Gastrocnemius medialis (tissue), 4 donors: Measurements from ENCODE around the gene OR6F1. TPM values are rescaled to one million over a fixed set of nuclear protein-coding genes. Genes with fewer than 3 reads are reported as not detected.
"Not testable (repeated sequence)": the region's sequence is repeated elsewhere in the genome, so short reads cannot be mapped to it uniquely, and the experiment has no call there.

Source experiments
- ATAC-seq, 2 donors: fragments of 150-250 bp; one replicate each; pipeline ENCODE4 v1.9.1; 2016
- DNase-seq, 2 donors: peaks; one replicate each; pipeline ENCODE4 v3.0.0-alpha.2; 2019
- H3K27ac ChIP-seq, 4 donors: fragments of 200-600 bp; sonication (generic); 1 replicate in 1 of 4; 2 replicates in 3 of 4; pipeline ENCODE4 v1.5.1; 2016 to 2018; ENCODE audit warnings: mild to moderate bottlenecking in 2 of 4, moderate library complexity in 1 of 4
- H3K27me3 ChIP-seq, 3 donors: fragments of 200-600 bp; sonication (generic) in 2 of 3; 1 replicate in 1 of 3; 2 replicates in 2 of 3; pipeline versions ENCODE4 v1.5.1 to v1.6.0; 2016 to 2019; ENCODE audit warnings: mild to moderate bottlenecking in 1 of 3, moderate library complexity in 1 of 3
- H3K36me3 ChIP-seq, 2 donors: fragments of 200-600 bp; sonication (generic) in 1 of 2; one replicate each; pipeline ENCODE4 v1.5.1; 2017 to 2018
- H3K4me1 ChIP-seq, 2 donors: fragments of 200-600 bp; sonication (generic) in 1 of 2; one replicate each; pipeline ENCODE4 v1.5.1; 2016 to 2017; ENCODE audit warnings: mild to moderate bottlenecking in 2 of 2
- H3K4me3 ChIP-seq, 4 donors: fragments of 200-600 bp; sonication (generic) in 3 of 4; 1 replicate in 1 of 4; 2 replicates in 3 of 4; pipeline ENCODE4 v1.5.1; 2016 to 2019; ENCODE audit warnings: mild to moderate bottlenecking in 2 of 4
- H3K9me3 ChIP-seq, 3 donors: fragments of 200-600 bp; sonication (generic) in 2 of 3; 1 replicate in 1 of 3; 2 replicates in 2 of 3; pipeline ENCODE4 v1.5.1; 2016 to 2019
- CTCF ChIP-seq, 5 experiments: fragments of 450-650 bp in 3 of 5; fragments of 200-600 bp in 2 of 5; sonication (generic) in 2 of 5; IDR thresholded peaks in 4 of 5; conservative IDR thresholded peaks in 1 of 5; 1 replicate in 4 of 5; 2 replicates in 1 of 5; pipeline ENCODE4 v1.5.1; 2016 to 2019; ENCODE audit warnings: antibody characterized with exemption in 5 of 5, mild to moderate bottlenecking in 3 of 5, moderate library complexity in 3 of 5
- POLR2A ChIP-seq, 2 donors: fragments of 450-650 bp; IDR thresholded peaks; one replicate each; pipeline ENCODE4 v1.6.1; 2017; ENCODE audit warnings: antibody characterized with exemption in 2 of 2, mild to moderate bottlenecking in 2 of 2, moderate library complexity in 2 of 2
- in situ Hi-C, 4 donors: fragments of 200-750 bp; cut with MboI; loops; one replicate each; pipeline versions ENCODE4 v1.15.0 to v1.8.0; 2017; ENCODE audit warnings: low sequenced_read_pairs in 4 of 4
- intact Hi-C: fragments of 100-400 bp; cut with DNase I; formaldehyde crosslinking; loops from one replicate; pipeline ENCODE4 v1.15.1; 2023; ENCODE audit warnings: low total_unique reads
- total RNA-seq, 4 donors: library from RNA; depleted of rRNA; stranded (reverse); fragments of >200 nt; gene quantifications; one replicate each; pipeline versions ENCODE4 v1.1.0 to v1.2.3, GENCODE V29; 2016

The OR6F1 gene
- total RNA-seq, 4 donors from 2014 or later: not detected

DNA sequence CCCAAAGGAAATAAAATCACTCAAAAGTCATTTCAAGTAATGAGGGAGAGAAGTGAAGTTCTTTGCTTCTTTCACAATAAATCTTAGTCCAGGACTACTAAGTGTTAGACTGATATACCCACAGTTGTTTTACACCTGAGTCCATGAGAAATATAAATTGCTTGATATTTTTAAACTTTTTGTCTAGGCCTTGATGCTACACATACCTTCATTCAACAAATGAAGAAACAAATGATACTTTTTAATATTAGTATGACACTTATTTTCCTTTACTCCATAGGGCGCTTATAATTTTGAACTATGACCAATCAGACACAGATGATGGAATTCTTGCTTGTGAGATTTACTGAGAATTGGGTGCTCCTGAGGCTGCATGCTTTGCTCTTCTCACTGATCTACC lies 21.9 kb upstream of the OR6F1 start, which contains the start of gene OR14K1:
TSS of gene OR14K1 (plus strand) at position 301 of the 400 bp plus-strand sequence. CDS start at position 301, 0 bp downstream.
- Histone ChIP-seq H3K4me1 (no peaks in the 10 kb centered on the region), H3K36me3 (no peaks in the 10 kb centered on the region), H3K27ac (no peak within 1 kb of the TSS), H3K27me3 (no peaks in the 10 kb centered on the region), H3K4me3 (no peak within 1 kb of the TSS), H3K9me3 (no peaks in the 10 kb centered on the region)
- TF ChIP-seq CTCF (IDR thresholded peaks at IDR 0.05 in 4 of 5, conservative IDR thresholded peaks at IDR 0.05 in 1 of 5): no peak
- TF ChIP-seq POLR2A (IDR thresholded peaks at IDR 0.05): no peak
- DNase-seq: no peak
- ATAC-seq: no peak
- intact Hi-C loops: no loop called here
- in situ Hi-C loops: no loop called here

DNA sequence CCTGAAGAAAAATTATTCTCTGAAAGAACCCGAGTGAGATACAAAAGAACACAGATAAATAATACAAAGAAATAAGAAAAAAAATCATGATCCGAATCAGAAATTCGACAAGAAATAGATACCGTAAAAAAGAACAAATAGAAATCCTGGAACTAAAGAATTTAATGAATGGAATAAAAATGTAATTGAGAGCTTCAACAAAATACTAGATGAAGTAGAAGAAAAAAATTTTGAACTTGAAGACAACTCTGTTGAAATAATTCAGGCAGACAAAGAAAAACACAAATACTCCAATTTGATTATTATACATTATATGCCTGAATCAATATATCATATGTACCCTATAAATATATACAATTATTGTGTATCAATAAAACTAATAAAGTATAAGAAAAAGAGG lies 4.8 kb upstream of the OR6F1 start:
- Histone ChIP-seq H3K4me1 (no peaks in the 10 kb centered on the region), H3K36me3 (no peaks in the 10 kb centered on the region), H3K4me3 (no peak overlapping the region), H3K9me3 (no peaks in the 10 kb centered on the region), H3K27ac (no peak overlapping the region), H3K27me3 (no peaks in the 10 kb centered on the region)
- in situ Hi-C loops: no loop called here
- TF ChIP-seq CTCF (IDR thresholded peaks at IDR 0.05 in 4 of 5, conservative IDR thresholded peaks at IDR 0.05 in 1 of 5): no peak
- DNase-seq: no peak
- ATAC-seq: no peak
- intact Hi-C loops: no loop called here

DNA sequence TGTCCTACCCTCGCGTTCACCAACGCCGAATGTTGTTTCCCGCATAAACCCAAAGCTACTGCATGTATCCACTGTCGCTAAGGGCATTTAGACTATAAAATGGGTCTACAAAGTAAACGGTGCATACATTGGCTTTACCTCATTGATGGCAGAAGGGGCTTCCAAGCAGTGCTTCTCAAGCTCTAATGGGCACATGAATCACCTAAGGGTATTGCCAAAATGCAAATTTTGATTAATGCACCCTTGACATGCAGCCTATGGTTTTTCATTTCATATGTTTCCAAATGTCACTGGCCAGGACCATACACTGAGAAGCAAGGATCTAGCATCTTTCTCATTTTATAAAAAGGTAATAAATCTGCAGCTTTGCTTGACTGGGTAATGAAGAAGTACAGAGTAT lies 2.7 kb downstream of the OR6F1 start:
- H3K4me1 ChIP-seq: no peaks in the 10 kb centered on the region
- H3K27ac ChIP-seq: no peak overlapping the region
- H3K4me3 ChIP-seq: no peak overlapping the region
- ATAC-seq: no peak
- in situ Hi-C loops: no loop called here
- DNase-seq: no peak
- H3K36me3 ChIP-seq: no peaks in the 10 kb centered on the region
- TF ChIP-seq CTCF (IDR thresholded peaks at IDR 0.05 in 4 of 5, conservative IDR thresholded peaks at IDR 0.05 in 1 of 5): no peak
- TF ChIP-seq POLR2A (IDR thresholded peaks at IDR 0.05): no peak
- no peaks in the 10 kb centered on the region for H3K9me3 ChIP-seq
- intact Hi-C loops: no loop called here
- no peaks in the 10 kb centered on the region for H3K27me3 ChIP-seq

- H3K27me3 ChIP-seq, DNase-seq, H3K9me3 ChIP-seq, H3K4me3 ChIP-seq, H3K27ac ChIP-seq, ATAC-seq, H3K4me1 ChIP-seq, in situ Hi-C loops, H3K36me3 ChIP-seq, intact Hi-C loops: not testable (repeated sequence)
Measured at GRCh38 chr1:247710681-247711080, 5.8 kb downstream of the OR6F1 start.

DNA sequence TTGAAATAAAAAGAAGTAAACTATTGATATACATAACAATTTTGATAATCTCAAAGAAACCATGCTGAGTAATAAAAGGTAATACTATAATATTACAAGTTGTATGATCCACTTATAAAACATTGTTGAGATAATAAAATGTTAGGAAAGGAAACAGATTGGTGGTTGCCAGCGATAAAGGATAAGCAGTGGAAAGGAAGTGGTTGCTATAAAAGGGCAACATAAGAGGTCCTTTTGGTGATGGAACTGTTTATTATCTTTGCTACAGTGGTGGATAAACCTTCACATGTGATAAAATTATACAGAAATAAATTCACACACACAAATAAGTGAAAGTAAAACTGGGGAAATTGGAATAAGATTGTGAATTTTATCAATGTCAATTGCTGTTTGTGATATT lies 15.1 kb downstream of the OR6F1 start:
- Histone ChIP-seq H3K4me3 (no peak overlapping the region), H3K4me1 (no peaks in the 10 kb centered on the region), H3K9me3 (no peaks in the 10 kb centered on the region), H3K36me3 (no peaks in the 10 kb centered on the region), H3K27ac (no peak overlapping the region), H3K27me3 (no peaks in the 10 kb centered on the region)
- in situ Hi-C loops: no loop called here
- ATAC-seq (no peak), DNase-seq (no peak)
- intact Hi-C loops: no loop called here
- TF ChIP-seq POLR2A (IDR thresholded peaks at IDR 0.05): no peak
- no peak for TF ChIP-seq CTCF (IDR thresholded peaks at IDR 0.05 in 4 of 5, conservative IDR thresholded peaks at IDR 0.05 in 1 of 5)
